HG03139 (cell line): ENCODE measurements around the gene TMEM131.
A peak's percentile ranks its signal among the peaks of the same experiment; 100 is the strongest.
"Not testable (repeated sequence)": the region's sequence is repeated elsewhere in the genome, so short reads cannot be mapped to it uniquely, and the experiment has no call there.

Experiments used
- ATAC-seq: cut with Tn5 transposase; IDR thresholded peaks from one replicate; pipeline ENCODE4 v1.9.1; 2021; ENCODE audit not compliant: unreplicated experiment

Gene TMEM131, protein sequence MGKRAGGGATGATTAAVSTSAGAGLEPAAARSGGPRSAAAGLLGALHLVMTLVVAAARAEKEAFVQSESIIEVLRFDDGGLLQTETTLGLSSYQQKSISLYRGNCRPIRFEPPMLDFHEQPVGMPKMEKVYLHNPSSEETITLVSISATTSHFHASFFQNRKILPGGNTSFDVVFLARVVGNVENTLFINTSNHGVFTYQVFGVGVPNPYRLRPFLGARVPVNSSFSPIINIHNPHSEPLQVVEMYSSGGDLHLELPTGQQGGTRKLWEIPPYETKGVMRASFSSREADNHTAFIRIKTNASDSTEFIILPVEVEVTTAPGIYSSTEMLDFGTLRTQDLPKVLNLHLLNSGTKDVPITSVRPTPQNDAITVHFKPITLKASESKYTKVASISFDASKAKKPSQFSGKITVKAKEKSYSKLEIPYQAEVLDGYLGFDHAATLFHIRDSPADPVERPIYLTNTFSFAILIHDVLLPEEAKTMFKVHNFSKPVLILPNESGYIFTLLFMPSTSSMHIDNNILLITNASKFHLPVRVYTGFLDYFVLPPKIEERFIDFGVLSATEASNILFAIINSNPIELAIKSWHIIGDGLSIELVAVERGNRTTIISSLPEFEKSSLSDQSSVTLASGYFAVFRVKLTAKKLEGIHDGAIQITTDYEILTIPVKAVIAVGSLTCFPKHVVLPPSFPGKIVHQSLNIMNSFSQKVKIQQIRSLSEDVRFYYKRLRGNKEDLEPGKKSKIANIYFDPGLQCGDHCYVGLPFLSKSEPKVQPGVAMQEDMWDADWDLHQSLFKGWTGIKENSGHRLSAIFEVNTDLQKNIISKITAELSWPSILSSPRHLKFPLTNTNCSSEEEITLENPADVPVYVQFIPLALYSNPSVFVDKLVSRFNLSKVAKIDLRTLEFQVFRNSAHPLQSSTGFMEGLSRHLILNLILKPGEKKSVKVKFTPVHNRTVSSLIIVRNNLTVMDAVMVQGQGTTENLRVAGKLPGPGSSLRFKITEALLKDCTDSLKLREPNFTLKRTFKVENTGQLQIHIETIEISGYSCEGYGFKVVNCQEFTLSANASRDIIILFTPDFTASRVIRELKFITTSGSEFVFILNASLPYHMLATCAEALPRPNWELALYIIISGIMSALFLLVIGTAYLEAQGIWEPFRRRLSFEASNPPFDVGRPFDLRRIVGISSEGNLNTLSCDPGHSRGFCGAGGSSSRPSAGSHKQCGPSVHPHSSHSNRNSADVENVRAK (N-terminal part only)

DNA sequence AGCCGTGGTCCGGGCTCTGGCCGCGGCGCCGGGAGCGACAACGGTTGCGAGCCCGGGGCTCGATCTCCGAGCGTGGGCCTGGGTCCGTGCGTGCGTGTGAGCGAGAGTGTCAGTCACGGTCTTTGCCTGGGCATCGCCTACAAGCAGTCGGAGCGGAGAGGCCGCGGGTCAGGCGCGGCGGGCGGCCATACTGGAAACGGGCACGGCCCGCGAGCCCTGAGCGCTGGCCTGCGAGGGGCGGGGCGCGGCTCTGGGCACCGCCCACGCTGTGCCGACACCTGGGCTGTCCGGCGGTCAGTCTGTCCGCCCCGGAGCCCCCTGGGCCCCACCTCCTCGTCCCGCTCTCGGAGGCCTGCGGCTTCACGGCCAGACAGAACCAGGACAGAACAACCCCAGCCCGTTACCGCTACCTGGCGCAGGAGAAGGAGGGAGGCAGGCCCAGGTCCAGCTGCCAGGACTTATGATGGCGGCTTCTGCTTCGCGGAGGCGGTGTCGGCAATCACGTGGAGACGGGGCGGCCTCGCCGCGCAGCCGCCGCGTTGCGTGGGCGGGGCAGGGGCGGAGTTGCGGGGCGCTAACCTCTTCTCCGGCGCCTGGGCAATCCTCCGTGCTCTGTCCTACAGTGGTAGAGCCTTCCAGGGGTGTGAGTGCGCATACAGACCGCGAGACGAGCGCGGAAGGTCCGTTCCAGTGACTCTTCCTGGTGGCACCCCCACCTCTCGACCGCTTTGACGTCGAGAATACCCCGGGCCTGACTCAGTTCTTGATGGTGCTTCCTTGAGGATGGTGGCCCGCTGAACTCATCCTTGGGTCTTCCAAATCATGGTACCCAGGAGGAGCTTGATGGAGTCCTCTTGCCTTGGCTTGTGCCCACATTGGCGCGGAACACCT, at the start of gene TMEM131:
Gene TMEM131, minus strand, starts transcription at position 215 of the 891 bp plus-strand sequence. CDS start 286 bp downstream, outside the sequence.
- ATAC-seq = peak; percentile 72

DNA sequence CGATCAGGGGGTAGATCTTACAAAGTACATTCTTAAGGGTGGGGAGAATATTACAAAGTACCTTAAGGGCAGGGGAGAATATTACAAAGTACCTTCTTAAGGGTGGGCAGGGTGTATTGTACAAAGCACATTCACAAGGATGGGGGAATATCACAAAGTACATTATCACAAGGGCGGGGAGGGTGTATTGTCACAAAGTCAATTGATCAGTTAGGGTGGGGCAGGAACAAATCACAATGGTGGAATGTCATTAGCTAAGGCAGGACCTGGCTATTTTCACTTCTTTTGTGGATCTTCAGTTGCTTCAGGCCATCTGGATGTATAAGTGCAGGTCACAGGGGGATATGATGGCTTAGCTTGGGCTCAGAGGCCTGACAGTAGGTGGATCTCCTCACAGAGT, 49.0 kb upstream of the TMEM131 start:
- not testable (repeated sequence) for ATAC-seq

DNA sequence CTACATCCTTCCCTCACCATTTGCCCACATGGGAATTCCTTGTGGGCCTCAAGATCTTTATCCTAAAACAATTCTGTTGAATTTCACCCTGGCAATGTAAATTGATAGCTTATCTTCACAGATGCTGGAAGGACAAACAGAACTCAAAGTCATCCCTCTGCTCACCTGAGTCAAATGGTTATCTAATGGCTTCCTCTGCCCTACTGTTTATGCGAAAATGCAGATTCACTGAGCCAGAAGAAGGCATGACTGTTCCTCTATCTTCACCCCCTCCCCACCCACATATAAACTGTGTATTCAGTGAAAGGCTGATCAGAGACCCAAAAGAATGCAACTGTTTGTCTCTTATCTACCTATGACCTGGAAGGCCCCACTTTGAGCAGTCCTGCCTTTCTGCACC, 47.4 kb upstream of the TMEM131 start:
- ATAC-seq = no peak

DNA sequence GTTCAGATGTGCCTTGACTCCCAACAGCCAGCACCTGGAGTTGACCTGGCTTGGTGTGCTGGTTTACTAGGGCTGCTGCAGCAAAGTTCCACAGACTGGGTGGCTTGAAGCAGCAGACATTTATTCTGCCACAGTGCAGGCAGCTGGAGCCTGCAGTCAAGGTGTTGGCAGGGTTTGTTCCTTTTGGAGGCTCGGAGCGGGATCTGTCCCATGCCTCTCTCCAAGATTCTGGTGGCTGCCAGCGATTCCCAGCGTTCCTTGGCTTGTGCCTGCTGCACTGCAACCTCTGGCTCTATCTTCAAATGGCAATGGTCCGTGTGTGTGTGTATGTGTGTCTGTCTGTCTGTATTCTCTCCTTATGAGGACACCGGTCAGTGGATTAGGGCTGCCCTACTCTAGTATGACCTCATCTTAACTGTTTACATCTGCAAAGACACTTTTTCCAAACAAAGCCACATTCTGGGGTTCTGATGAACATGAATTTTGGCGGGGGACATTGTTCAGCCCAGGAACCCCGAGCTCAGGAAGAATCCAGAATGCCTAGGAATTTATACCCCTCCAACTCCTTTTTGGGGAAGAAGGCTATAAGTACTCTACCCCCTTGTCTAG, 44.7 kb upstream of the TMEM131 start:
- no peak for ATAC-seq

DNA sequence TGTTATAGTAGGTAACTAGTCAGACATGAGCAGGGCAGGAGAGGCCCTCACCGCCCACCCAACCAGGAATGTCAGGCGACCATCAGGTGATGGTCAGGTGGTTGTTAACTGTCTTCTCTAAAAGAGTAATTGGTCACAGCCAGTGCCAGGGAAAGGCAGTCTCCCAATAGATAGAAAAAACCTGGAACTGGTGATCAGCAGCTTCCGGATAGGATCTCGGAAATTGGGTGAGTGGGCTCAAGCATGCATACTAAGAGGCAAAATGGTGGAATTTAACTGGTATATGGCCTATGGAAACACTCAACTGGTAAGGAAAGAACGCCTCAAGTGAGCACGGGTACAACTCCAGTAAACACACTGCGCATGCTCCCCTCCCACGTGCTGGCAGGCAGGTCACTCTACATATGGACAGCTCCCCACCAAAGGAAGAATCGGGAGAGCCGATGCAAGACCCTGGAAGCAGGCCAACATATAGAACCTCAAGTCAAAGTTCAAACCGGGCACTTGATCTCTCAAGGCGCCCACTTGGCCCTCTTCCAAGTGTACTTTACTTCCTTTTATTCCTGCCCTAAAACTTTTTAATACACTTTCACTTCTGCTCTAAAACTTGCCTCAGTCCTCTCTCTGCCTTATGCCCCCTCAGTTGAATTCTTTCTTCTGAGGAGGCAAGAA, 43.5 kb upstream of the TMEM131 start:
- ATAC-seq = no peak

DNA sequence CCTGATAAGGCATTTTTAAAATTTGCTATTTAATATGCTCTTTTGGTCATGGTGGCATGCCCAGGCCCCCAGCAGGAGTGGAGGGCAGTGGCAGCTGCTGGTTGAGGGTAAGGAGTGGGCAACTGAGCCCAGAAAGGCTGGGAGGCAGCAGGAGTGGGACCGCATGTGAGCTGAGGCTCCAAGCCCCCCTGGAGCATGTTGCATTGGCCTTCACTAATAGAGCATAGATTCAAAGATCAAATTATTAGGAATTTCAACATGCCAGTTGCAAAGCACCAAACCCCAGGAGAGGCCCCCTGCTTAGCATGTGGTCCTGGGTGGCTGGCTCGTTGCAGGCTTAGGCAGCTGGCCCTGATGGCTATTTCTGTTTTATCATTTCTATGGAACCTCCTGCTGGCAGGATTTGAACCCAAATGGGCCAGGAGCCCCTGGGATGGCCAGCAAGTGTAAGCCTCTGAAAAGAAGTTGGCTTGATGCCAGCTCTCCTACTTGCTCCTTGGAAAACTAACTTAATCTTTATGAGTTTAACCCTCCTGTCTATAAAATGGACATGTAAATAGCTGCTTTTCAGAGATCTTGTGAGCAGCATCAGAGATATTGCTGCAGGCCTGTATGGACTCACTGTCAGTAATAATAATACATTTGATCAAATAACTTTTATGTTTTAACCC, 42.1 kb upstream of the TMEM131 start:
- no peak for ATAC-seq

DNA sequence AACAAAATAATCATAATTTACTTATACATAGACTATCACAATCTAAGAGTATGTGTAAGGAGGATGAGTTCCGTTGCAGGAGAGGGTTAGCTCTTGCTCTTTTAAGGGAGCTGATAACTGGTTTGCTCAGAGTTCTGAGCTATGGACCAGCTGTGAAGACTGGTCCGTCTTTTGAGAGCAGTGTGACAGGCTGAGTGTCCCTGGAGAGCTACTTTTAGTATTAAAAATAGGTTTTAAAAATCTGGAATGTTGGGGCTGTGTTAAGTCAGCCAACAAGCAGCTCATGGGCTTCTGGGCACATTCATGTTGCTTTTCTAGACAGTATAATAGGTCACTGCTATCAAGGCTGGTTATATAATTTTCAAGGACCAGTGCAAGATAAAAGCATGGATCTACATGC, 41.5 kb upstream of the TMEM131 start:
- ATAC-seq = no peak

DNA sequence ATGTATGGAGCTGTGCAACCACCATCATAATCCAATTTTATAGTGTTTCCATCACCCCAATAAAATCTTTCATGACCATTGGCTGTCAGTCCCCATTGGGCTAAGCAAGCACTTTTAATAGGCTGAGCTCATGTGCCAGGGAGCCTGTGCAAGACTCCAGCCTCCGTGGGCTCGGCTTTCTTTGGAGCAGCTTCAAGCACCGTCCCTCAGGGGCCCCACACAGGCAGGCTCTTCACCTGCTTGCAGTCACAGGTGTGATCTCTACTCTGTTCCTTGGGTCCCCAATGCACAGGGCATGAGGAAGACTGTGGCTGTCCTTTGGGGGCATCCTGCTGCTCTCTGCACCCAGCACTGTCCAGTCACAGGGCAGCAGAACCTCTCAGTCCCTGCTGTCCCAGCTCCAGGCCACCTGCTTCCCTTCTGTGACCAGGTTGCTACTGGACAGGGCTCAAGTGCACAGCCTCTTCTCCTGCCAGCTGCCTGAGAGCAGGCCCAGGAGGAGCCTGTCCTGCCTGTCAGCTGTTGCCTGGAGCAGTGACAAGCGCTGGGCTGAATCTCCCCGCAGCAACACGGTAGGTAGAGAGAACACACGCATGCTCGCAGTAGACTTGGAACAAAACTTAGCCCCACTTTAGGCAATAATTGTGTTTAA, 40.7 kb upstream of the TMEM131 start:
- ATAC-seq = no peak

DNA sequence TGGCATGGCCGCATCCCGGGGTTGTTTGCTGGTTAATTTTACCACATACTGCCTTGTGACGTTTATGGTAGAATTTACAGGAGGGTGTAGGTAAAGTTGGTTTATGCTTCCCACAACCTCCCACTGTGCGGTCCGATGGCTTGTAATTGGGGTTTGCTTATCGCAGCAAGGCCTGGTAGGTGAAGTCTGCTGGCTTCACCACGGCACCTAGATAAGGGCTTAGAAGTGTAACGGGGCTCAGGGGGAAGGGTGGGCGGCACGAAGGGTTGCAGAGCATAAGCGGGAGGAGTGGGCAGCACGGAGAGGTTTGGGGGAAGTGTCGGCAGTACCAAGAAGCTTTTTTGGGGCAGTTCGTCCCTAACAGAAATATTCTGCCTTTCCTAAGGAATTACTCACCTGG, 39.0 kb upstream of the TMEM131 start:
- ATAC-seq = no peak

DNA sequence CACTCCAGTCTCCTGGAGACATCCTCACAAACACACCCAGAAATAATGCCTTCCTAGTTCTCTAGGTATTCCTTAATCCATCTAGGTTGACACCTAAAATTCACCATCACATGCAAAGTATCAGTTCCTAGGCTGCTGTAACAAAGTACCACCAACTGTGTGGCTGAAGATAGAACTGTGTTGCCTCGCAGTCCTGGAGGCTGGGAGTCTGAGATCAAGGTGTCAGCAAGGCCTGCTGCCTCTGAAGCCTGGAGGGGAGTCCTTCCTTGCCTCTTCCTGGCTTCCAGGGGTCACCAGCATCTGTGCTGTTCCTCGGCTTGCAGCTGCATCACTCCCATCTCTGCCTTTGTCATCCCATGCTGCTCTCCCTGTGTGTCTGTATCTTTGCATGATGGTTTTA, 36.3 kb upstream of the TMEM131 start:
- ATAC-seq = no peak

DNA sequence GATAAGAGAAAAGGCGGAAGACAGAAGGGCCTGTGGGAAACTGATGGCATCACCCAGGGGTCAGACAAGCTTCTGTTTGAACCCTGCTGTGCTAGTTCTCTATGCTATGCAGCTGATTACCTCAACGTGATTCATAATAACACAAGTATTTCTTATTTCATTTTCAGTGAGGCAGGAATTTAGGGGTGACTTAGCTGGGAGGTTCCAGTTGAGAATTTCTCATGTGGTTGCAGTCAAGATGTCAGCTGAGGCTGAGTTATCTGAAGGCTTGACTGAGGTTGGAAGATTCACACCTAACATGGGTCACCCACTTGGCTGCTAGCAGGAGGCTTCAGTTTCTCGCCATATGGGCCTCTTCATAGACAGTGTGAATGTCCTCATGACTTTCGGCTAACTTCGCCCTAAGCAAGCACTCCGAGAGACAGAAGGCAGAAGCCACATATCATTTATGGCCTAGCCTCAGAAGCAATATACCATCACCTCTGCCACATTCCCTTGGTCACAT, 34.0 kb upstream of the TMEM131 start:
- ATAC-seq = no peak

DNA sequence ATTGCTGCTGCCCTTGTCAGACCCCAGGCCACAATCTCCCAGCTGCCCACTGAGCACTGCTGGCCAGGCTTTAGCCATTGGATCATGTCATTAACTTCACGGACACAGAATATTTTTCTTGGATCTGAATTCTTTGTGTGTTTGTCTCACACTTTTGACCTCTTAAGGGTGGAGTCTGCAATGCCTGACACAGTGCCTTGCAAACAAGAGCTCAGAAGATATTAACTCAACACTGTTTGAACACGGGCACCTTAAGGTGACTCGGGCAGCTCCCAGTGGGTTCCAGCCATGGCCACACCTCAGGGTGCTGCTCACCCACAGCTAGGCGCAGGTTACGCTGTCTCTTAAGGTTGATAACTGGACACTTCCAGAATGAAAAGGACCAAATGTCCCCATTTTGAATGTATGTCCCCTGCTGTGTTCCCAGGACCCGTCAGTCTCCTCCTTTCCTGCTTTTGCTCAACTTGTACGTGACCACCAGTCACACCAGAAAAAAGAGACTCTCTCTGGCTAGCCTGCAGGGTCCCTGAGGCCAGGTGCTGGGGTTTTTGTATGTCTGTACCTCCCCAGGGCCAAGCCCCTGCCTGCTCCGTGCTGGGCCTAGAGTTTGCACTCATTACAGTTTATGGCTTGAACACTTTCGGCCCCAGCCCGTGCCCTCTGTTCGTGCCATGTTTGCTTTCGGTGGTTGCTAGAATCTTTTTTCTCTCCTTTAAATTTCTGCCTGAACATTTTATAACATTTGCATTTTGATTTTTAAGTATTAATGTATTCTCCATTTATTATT, 33.4 kb upstream of the TMEM131 start:
- ATAC-seq = no peak

DNA sequence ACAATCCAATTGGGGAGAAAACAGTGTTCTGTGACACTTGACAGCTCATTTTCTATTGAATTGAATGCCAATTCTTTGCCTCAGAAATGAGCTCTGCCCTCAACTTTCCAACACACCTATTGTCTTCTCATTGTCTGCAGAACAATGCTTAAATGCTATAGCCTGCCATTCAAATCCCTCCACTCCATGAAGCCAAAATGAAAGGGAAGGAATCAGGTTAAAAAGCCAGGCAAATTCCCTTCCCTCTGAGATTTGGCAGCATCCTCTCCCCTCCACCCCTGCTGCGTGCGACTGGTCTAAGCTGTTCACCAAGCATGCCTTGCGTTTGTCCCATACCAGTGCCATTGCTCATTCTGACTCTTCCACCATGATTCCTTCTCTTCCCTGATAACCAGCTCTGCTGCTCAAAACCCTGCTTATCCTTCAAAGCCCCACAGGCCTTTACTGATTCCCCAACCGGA, 32.4 kb upstream of the TMEM131 start:
- no peak for ATAC-seq

DNA sequence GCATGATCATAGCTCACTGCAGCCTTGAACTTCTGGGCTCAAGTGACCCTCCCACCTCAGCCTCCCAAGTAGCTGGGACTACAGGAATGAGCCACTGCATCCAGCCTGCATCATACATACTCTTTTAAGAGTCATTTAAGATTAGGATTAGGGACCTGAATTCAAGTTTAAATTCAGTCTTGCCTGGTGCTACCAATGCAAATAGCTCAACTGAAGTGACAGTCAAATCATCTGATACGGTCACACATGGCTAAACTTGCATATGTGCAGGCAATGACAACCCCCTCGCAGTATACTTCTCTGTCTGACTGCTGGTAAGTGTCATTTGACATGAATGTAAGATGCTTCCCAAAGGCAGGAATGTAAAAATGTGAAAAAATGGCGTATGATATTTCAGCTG, 31.8 kb upstream of the TMEM131 start:
- peak; percentile 37 for ATAC-seq

DNA sequence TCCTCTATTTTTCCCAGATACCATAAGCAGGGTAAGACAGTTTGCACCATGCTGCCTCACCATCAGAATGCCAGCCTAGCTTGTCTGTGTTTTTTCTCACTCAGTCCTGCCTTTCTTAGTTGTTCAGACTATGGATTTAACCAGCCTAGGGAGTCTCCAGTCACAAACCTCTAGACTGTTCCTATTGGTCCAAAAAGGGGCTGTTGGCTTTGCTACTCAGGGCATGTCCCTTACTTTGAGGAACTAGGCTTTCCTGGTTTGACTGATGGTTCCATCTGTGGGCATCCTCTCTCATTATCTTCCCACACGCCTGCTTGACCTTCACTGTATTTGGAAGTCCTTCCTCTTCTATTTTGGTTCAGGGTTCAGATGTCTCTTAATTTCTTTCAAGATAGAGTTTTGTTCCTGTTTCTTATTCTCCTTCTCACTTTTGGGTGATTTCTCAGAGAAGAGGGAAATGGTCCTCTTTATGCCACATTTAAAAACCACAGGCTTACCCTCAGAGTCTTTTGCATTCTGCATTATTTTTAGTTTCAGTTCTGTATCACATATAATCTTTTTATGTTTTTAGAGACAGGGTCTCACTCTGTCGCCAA, 31.3 kb upstream of the TMEM131 start:
- peak; percentile 69 for ATAC-seq

DNA sequence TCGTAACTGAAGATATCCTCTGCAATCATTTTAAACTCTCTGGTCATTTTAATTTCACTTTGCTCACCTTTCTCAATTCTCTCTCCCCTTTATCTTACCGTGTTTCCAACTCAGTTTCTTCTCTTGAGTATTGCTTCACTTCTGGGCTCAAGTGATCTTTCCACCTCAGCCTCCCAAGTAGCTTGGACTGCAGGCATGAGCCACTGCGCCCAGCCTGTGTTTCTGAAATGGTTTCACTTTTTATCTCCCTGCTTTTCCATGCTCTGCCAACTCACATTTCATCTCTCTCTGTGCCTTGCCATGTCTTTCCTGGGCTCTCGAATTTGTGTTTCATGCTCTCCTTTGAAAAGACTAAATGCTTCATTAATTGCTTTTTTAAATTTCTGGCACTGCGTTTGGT, 30.5 kb upstream of the TMEM131 start:
- ATAC-seq = no peak
